ENCODE results near the gene FOSL2. TPM values are rescaled to one million over a fixed set of nuclear protein-coding genes. Genes with fewer than 3 reads are reported as not detected.

Gene FOSL2
- total RNA-seq, 2 experiments from 2014 or later, result 0.35 to 1.0 TPM

DNA sequence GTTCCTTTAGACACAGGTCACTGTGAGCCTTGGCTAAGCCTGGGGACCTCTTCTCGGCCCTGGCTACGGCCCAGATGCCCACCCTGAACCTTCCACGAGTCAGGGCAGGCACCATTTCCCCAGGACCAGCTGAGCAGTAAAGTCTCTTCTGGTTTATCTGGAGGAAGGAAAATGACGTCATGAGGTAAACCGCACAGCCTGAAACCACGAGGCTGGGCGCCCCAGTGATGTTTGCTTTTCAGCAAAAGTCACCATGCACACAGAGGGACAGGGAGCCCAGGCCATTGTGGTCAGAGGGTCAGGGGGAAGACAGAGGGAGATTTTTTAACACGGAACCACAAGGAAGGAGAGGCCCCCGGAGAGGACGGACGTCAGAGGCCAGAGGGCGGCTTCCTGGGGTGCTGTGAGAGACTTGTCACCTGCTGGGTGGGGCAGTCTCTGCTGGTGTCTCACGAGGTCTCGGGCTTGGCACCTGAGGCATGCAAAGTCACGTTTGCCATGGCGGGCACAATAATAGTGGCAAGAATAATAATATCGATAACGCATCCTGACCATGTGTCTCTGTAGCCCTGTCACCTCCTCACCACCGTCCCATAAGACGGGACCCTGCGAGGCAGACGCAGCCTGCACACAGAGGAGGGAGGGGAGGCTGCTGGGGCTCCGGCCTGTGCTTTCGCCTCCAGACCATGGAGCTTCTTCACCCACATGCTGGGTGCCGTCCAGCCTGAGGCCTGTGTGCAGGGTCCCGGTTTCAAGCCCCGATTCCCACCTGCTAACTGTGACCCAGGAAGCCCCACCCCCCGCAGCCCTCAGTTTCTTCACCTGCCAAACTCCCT lies 33.2 kb upstream of the FOSL2 start:
- Histone ChIP-seq H4K20me1 (ENCODE audit: insufficient read depth, low read length) (no peaks in the 10 kb centered on the region), H3K36me3 (ENCODE audit: insufficient read depth, low read length) (no peaks in the 10 kb centered on the region), H3K4me1 (ENCODE audit: insufficient read depth, low read length, poor library complexity, severe bottlenecking) (no peaks in the 10 kb centered on the region), H3K79me2 (ENCODE audit: insufficient read depth, low read depth, low read length) (no peaks in the 10 kb centered on the region), H3K27ac (ENCODE audit: low read depth, low read length, poor library complexity, severe bottlenecking) (no peak overlapping the region), H3K4me2 (ENCODE audit: low read length) (peak overlapping the region; percentile 32; the same call in 1 of the 2 replicates), H3K9me2 (ENCODE audit: insufficient read depth, low read length) (no peaks in the 10 kb centered on the region), H3K9me3 (ENCODE audit: low read length) (no peaks in the 10 kb centered on the region), H3K4me3 (ENCODE audit: low read depth, low read length, poor library complexity, severe bottlenecking) (no peak overlapping the region), H2AFZ (ENCODE audit: low read length) (peak overlapping the region; percentile 50; the same call in 1 of the 2 replicates)
- CTCF ChIA-PET (ENCODE audit: unreplicated experiment), result no interaction called here
- intact Hi-C loops (cut with micrococcal nuclease; ENCODE audit: unreplicated experiment), result no loop called here
- DNase-seq (ENCODE audit: low spot score), result peak; percentile 7
- no TSS peak for BruUV-seq (replicated peaks)
- TF ChIP-seq EZH2phosphoT487 (IDR thresholded peaks at IDR 0.05; ENCODE audit: borderline replicate concordance, low read depth, low read length), result no peak
- TF ChIP-seq, protein P1, sequence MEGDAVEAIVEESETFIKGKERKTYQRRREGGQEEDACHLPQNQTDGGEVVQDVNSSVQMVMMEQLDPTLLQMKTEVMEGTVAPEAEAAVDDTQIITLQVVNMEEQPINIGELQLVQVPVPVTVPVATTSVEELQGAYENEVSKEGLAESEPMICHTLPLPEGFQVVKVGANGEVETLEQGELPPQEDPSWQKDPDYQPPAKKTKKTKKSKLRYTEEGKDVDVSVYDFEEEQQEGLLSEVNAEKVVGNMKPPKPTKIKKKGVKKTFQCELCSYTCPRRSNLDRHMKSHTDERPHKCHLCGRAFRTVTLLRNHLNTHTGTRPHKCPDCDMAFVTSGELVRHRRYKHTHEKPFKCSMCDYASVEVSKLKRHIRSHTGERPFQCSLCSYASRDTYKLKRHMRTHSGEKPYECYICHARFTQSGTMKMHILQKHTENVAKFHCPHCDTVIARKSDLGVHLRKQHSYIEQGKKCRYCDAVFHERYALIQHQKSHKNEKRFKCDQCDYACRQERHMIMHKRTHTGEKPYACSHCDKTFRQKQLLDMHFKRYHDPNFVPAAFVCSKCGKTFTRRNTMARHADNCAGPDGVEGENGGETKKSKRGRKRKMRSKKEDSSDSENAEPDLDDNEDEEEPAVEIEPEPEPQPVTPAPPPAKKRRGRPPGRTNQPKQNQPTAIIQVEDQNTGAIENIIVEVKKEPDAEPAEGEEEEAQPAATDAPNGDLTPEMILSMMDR (conservative IDR thresholded peaks at IDR 0.05; ENCODE audit: low read length), result no peak
- POLR2A ChIA-PET, result no interaction called here

DNA sequence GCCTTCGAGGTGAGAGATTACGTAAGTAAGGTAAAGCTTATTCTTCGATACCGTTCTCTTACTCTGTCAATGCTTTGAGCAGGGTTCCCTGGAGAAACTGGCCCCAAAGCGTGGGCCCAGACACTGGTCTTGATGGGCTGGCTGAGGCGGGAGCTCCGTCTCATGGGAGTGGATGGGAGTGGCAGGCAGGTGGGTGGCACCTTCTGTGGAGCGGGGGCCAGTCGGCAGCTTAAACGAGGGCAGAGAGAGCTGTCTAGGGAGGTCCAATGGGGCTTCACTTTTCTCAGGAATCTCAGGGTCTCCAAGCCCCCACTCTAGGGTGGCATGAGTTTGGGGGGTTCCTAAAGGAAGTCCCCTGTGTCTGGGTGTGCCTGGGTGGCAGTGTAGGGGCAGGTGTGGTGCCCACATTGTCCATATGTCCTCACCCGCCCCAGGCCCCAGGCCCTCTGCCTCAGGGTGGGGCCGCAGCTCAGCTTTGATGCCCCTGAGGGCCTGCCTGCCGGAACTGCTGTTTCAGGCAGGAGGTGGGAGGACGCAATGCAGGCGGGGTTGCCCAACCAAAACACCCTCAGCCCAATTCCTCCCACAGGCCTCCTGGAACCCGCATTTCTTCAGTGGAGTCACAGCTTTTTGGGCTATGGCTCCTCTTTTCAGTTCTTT lies 32.5 kb upstream of the FOSL2 start:
- Histone ChIP-seq H3K36me3 (ENCODE audit: insufficient read depth, low read length) (no peaks in the 10 kb centered on the region), H3K9me2 (ENCODE audit: insufficient read depth, low read length) (no peaks in the 10 kb centered on the region), H3K4me3 (ENCODE audit: low read depth, low read length, poor library complexity, severe bottlenecking) (no peak overlapping the region), H3K4me1 (ENCODE audit: insufficient read depth, low read length, poor library complexity, severe bottlenecking) (no peaks in the 10 kb centered on the region), H3K27ac (ENCODE audit: low read depth, low read length, poor library complexity, severe bottlenecking) (no peak overlapping the region), H2AFZ (ENCODE audit: low read length) (no peak overlapping the region), H3K79me2 (ENCODE audit: insufficient read depth, low read depth, low read length) (no peaks in the 10 kb centered on the region), H3K9me3 (ENCODE audit: low read length) (no peaks in the 10 kb centered on the region), H3K4me2 (ENCODE audit: low read length) (no peak overlapping the region), H4K20me1 (ENCODE audit: insufficient read depth, low read length) (no peaks in the 10 kb centered on the region)
- TF ChIP-seq EZH2phosphoT487 (IDR thresholded peaks at IDR 0.05; ENCODE audit: borderline replicate concordance, low read depth, low read length), result no peak
- TF ChIP-seq, protein P1 (conservative IDR thresholded peaks at IDR 0.05; ENCODE audit: low read length), result no peak
- intact Hi-C loops (cut with micrococcal nuclease; ENCODE audit: unreplicated experiment), result no loop called here
- DNase-seq (ENCODE audit: low spot score), result no peak
- ChIA-PET POLR2A (no interaction called here), CTCF (ENCODE audit: unreplicated experiment) (no interaction called here)
- BruUV-seq (replicated peaks), result no TSS peak
